Panc1 (cell line): ENCODE results near the gene WLS. TPM values are rescaled to one million over a fixed set of nuclear protein-coding genes. Genes with fewer than 3 reads are reported as not detected.
"Not testable (repeated sequence)": the region's sequence is repeated elsewhere in the genome, so short reads cannot be mapped to it uniquely, and the experiment has no call there.

ENCODE experiments used
- ATAC-seq: fragments of 200-7000 bp; cut with Tn5 transposase; 2 replicates; pipeline ENCODE4 v1.9.1; 2020; ENCODE audit warnings: mild to moderate bottlenecking, moderate library complexity
- BruUV-seq: library from RNA; stranded (reverse); fragments of 400-500 nt; replicated peaks from 2 replicates; lab custom pipeline; 2021; lab: Mats Ljungman, UMichigan
- CTCF ChIA-PET: fragments of 300-600 bp; sonication (Branson Sonifier 250); formaldehyde crosslinking; loops from one replicate; lab custom pipeline; 2022; ENCODE audit warnings: antibody characterized with exemption; lab: Charles Lee
- POLR2A ChIA-PET: fragments of 300-600 bp; sonication (Branson Sonifier 250); formaldehyde crosslinking; loops from one replicate; lab custom pipeline; 2022; ENCODE audit warnings: antibody characterized with exemption; lab: Charles Lee
- DNase-seq: peaks from one replicate; pipeline ENCODE4 v3.0.0-alpha.2; 2010; ENCODE audit warnings: low read depth, low spot score
- H3K27ac ChIP-seq: 2 replicates; pipeline ENCODE4 v1.5.1; 2011; ENCODE audit warnings: mild to moderate bottlenecking, low read length, inconsistent platforms
- H3K27me3 ChIP-seq: fragments of 200-500 bp; sonication (Bioruptor generic); 2 replicates; pipeline ENCODE4 v1.6.0; 2014; ENCODE audit warnings: low read length, inconsistent platforms; ENCODE audit not compliant: control insufficient read depth, insufficient read depth
- H3K36me3 ChIP-seq: fragments of 200-500 bp; sonication (Bioruptor generic); 2 replicates; pipeline ENCODE4 v1.5.1; 2014; ENCODE audit warnings: inconsistent platforms, mild to moderate bottlenecking, low read length, moderate library complexity; ENCODE audit not compliant: control insufficient read depth, insufficient read depth
- H3K4me1 ChIP-seq: 2 replicates; pipeline ENCODE4 v1.5.1; 2011; ENCODE audit warnings: inconsistent platforms, mild to moderate bottlenecking, low read length, moderate library complexity; ENCODE audit not compliant: control insufficient read depth, insufficient read depth
- H3K4me3 ChIP-seq, 2 experiments: 2 replicates each; pipeline ENCODE4 v1.5.1; 2011 to 2012; ENCODE audit warnings: low read depth in 2 of 2, low read length in 2 of 2, mild to moderate bottlenecking in 2 of 2, inconsistent platforms in 1 of 2, moderate library complexity in 1 of 2
- H3K9me3 ChIP-seq: fragments of 200-500 bp; sonication (Bioruptor generic); 2 replicates; pipeline ENCODE4 v1.5.1; 2014; ENCODE audit warnings: low read depth, mild to moderate bottlenecking, inconsistent platforms, low read length, moderate library complexity; ENCODE audit not compliant: control insufficient read depth, insufficient read depth
- POLR2AphosphoS5 ChIP-seq: IDR thresholded peaks from 2 replicates; pipeline ENCODE4 v1.6.1; 2012; ENCODE audit warnings: mild to moderate bottlenecking, low read depth, low read length, moderate library complexity
- SIN3A ChIP-seq: IDR thresholded peaks from 2 replicates; pipeline ENCODE4 v1.6.1; 2012; ENCODE audit warnings: low read depth, mild to moderate bottlenecking, low read length, moderate library complexity, borderline replicate concordance; ENCODE audit not compliant: insufficient read depth
- TCF7L2 ChIP-seq: IDR thresholded peaks from 2 replicates; pipeline ENCODE4 v1.6.1; 2011; ENCODE audit warnings: mild to moderate bottlenecking, low read depth, low read length, inconsistent platforms
- in situ Hi-C: cut with HindIII; loops from 2 replicates; pipeline ENCODE4 v1.10.0; 2016; ENCODE audit warnings: low sequenced_read_pairs, low pct_unique_long_range_greater_than_20kb
- intact Hi-C: fragments of 100-400 bp; cut with micrococcal nuclease; formaldehyde crosslinking; loops from one replicate; pipeline ENCODE4 v1.10.0; 2022; ENCODE audit not compliant: unreplicated experiment
- total RNA-seq: library from RNA; stranded (reverse); gene quantifications from one replicate; pipeline ENCODE4 v1.2.1, GENCODE V29; 2021; ENCODE audit not compliant: unreplicated experiment
- TF ChIP-seq, protein P1 (sequence below), 2 experiments: IDR thresholded peaks; 2 replicates each; pipeline ENCODE4 v1.6.1; 2011 to 2012; ENCODE audit warnings: low read depth in 2 of 2, control low read depth in 1 of 2, low read length in 1 of 2, mild to moderate bottlenecking in 1 of 2, moderate library complexity in 1 of 2; ENCODE audit not compliant: insufficient read depth in 1 of 2
- TF ChIP-seq, protein P2 (sequence below): fragments of 450-650 bp; IDR thresholded peaks from 2 replicates; pipeline ENCODE4 v1.5.1; 2017; ENCODE audit warnings: mild to moderate bottlenecking

Gene WLS
- total RNA-seq, 1 experiment from 2014 or later, result 29.6 TPM

DNA sequence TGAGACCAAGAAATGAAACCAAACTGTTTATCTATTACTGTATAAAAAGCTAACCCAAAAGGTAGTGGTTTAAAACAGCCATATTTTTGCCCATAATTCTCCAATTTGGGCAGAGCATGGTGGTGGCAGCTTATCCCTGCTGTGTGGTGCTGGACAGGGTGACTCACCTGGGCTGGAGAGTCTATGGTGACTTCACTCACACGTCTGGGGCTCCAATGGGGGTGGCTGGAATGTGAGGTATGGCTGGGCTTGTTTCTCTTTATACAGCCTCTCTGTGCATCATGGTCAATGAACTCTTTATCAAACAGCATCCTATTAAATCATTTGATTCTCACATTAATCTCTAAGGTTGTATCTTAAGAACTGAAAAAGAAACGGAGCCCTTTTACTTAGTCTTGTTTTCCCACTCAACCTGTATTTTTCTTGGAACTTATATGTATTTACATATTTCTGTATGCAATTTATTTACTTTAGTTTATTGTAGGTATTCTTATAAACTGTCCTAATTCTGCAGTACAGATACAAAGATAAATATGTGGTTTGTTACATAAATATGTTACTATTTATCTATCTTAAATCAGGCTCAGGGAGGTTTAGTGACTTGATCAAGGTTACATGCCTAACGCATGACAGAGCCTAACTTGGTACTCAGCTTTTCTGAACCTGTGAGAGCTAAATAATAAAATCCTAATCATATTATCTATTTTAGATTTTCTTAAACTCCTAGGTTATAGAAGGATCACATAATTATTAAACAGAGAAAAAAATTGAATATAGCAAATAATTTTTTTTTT is 37.5 kb upstream of the WLS start:
- no peak for TF ChIP-seq SIN3A
- no peak for TF ChIP-seq TCF7L2
- no peak for TF ChIP-seq POLR2AphosphoS5
- TF ChIP-seq, protein P1, sequence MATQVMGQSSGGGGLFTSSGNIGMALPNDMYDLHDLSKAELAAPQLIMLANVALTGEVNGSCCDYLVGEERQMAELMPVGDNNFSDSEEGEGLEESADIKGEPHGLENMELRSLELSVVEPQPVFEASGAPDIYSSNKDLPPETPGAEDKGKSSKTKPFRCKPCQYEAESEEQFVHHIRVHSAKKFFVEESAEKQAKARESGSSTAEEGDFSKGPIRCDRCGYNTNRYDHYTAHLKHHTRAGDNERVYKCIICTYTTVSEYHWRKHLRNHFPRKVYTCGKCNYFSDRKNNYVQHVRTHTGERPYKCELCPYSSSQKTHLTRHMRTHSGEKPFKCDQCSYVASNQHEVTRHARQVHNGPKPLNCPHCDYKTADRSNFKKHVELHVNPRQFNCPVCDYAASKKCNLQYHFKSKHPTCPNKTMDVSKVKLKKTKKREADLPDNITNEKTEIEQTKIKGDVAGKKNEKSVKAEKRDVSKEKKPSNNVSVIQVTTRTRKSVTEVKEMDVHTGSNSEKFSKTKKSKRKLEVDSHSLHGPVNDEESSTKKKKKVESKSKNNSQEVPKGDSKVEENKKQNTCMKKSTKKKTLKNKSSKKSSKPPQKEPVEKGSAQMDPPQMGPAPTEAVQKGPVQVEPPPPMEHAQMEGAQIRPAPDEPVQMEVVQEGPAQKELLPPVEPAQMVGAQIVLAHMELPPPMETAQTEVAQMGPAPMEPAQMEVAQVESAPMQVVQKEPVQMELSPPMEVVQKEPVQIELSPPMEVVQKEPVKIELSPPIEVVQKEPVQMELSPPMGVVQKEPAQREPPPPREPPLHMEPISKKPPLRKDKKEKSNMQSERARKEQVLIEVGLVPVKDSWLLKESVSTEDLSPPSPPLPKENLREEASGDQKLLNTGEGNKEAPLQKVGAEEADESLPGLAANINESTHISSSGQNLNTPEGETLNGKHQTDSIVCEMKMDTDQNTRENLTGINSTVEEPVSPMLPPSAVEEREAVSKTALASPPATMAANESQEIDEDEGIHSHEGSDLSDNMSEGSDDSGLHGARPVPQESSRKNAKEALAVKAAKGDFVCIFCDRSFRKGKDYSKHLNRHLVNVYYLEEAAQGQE (IDR thresholded peaks at IDR 0.05; ENCODE audit: insufficient read depth in 1 of 2, low read depth in 2 of 2, low read length in 1 of 2), result no peak
- TF ChIP-seq, protein P2, sequence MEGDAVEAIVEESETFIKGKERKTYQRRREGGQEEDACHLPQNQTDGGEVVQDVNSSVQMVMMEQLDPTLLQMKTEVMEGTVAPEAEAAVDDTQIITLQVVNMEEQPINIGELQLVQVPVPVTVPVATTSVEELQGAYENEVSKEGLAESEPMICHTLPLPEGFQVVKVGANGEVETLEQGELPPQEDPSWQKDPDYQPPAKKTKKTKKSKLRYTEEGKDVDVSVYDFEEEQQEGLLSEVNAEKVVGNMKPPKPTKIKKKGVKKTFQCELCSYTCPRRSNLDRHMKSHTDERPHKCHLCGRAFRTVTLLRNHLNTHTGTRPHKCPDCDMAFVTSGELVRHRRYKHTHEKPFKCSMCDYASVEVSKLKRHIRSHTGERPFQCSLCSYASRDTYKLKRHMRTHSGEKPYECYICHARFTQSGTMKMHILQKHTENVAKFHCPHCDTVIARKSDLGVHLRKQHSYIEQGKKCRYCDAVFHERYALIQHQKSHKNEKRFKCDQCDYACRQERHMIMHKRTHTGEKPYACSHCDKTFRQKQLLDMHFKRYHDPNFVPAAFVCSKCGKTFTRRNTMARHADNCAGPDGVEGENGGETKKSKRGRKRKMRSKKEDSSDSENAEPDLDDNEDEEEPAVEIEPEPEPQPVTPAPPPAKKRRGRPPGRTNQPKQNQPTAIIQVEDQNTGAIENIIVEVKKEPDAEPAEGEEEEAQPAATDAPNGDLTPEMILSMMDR, result no peak
- in situ Hi-C loops (no loop called here), intact Hi-C loops (no loop called here)
- BruUV-seq, result no TSS peak
- ATAC-seq (peak; percentile 93), DNase-seq (peak; percentile 51)
- ChIA-PET POLR2A (no interaction called here), CTCF (no interaction called here)
- Histone ChIP-seq H3K4me3 (no peak overlapping the region), H3K27me3 (no peaks in the 10 kb centered on the region), H3K36me3 (no peaks in the 10 kb centered on the region), H3K27ac (no peak overlapping the region), H3K9me3 (no peaks in the 10 kb centered on the region), H3K4me1 (peaks cover 5% of the 10 kb centered on the region; the same call in 1 of the 2 replicates)

DNA sequence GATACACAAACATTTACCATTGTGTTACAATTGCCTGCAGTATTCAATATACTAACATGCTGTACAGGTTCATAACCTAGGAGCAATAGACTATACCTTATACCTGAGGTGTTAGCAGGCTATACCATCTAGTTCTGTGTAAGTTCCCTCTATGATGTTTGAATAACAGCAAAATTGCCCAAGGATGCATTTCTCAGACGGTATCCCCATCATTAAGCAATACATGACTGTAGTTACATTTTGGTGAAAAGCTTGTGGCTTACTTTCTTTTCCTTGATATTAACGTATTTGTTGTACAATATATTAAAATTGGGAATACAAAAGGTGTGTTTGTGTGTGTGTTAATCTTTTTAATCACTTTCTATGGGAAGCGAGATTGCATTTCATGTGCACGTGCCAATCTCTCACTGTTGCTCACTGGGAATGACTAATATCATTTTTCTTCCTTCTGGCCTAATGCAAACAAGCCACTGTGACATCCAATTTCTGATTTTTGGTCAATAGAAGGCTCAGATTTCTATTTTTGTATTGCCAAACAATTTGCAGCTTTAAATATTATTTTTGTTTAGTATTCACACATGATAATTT is 36.7 kb upstream of the WLS start:
- in situ Hi-C loops (no loop called here), intact Hi-C loops (no loop called here)
- H3K27me3 ChIP-seq, result no peaks in the 10 kb centered on the region
- no peak for ATAC-seq
- H3K4me1 ChIP-seq, result peaks cover 5% of the 10 kb centered on the region; the same call in 1 of the 2 replicates
- ChIA-PET POLR2A (no interaction called here), CTCF (no interaction called here)
- DNase-seq, result peak; percentile 5
- H3K9me3 ChIP-seq, result no peaks in the 10 kb centered on the region
- TF ChIP-seq TCF7L2, result no peak
- TF ChIP-seq SIN3A, result no peak
- TF ChIP-seq, protein P2, result no peak
- TF ChIP-seq POLR2AphosphoS5, result no peak
- TF ChIP-seq, protein P1 (IDR thresholded peaks at IDR 0.05; ENCODE audit: insufficient read depth in 1 of 2, low read depth in 2 of 2, low read length in 1 of 2), result no peak
- H3K4me3 ChIP-seq, result no peak overlapping the region
- BruUV-seq, result no TSS peak
- H3K36me3 ChIP-seq, result no peaks in the 10 kb centered on the region
- no peak overlapping the region for H3K27ac ChIP-seq

DNA sequence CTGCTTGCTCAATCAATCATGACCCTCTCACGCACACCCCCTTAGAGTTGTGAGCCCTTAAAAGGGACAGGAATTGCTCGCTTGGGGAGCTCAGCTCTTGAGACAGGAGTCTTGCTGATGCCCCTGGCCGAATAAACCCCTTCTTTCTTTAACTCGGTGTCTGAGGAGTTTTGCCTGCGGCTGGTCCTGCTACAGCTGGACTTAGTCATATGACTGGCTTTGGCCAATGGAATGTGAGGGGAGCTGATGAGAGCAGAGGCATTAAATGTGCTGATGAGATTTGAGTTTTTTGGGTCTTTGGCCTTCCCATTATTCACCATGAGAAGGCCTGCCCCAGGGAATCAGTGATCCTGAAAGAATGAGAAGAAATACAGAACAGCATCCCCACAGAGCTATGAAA is 24.5 kb upstream of the WLS start:
- H3K4me3 ChIP-seq, H3K4me1 ChIP-seq, BruUV-seq, H3K36me3 ChIP-seq, ATAC-seq, intact Hi-C loops, DNase-seq, CTCF ChIA-PET, H3K27ac ChIP-seq, H3K9me3 ChIP-seq, in situ Hi-C loops, H3K27me3 ChIP-seq: not testable (repeated sequence)
- POLR2A ChIA-PET, result interaction anchor here (0.6 kb wide), 1 partner anchor 11 kb away, joined by 3 read pairs; no protein-coding TSS in a partner anchor
